SHP77 treated with DMSO at 0.1 percent for 48 hours (cell line): ENCODE data around the gene PASK.

Experiments
- DNase-seq: peaks from one replicate; lab custom pipeline; 2025; lab: John Stamatoyannopoulos, UW

The PASK gene

GRCh38 chr2:241147336-241147735 lies 1.9 kb downstream of the PASK start:
- no peak for DNase-seq

- no peak for DNase-seq
These were observed 3.0 kb downstream of the PASK start for GRCh38 chr2:241146286-241146685.

- DNase-seq = no peak
These were observed 6.7 kb downstream of the PASK start for GRCh38 chr2:241142593-241142992.

- DNase-seq = no peak
These were observed 7.2 kb downstream of the PASK start for GRCh38 chr2:241142063-241142462.

- no peak for DNase-seq
These were observed 8.0 kb downstream of the PASK start for GRCh38 chr2:241141214-241141770.

- no peak for DNase-seq
These were observed 8.8 kb downstream of the PASK start for GRCh38 chr2:241140445-241140840.

- DNase-seq = no peak
These were observed 9.5 kb downstream of the PASK start for GRCh38 chr2:241139531-241140444.

- DNase-seq = no peak
These were observed 10.8 kb downstream of the PASK start for GRCh38 chr2:241138471-241138870.

- DNase-seq = no peak
These were observed 11.7 kb downstream of the PASK start for GRCh38 chr2:241137276-241138190.

GRCh38 chr2:241136661-241137260 lies 12.5 kb downstream of the PASK start:
- no peak for DNase-seq

GRCh38 chr2:241136191-241136590 lies 13.1 kb downstream of the PASK start:
- no peak for DNase-seq

GRCh38 chr2:241135737-241136136 lies 13.5 kb downstream of the PASK start:
- DNase-seq = no peak

- no peak for DNase-seq
These were observed 14.6 kb downstream of the PASK start for GRCh38 chr2:241134711-241135110.

- no peak for DNase-seq
These were observed 15.8 kb downstream of the PASK start for GRCh38 chr2:241133436-241133820.

GRCh38 chr2:241132538-241133435 lies 16.5 kb downstream of the PASK start:
- DNase-seq = no peak

GRCh38 chr2:241131531-241131930 lies 17.7 kb downstream of the PASK start:
- DNase-seq = no peak

- DNase-seq = no peak
These were observed 19.0 kb downstream of the PASK start for GRCh38 chr2:241130316-241130715.

- DNase-seq = no peak
These were observed 20.0 kb downstream of the PASK start for GRCh38 chr2:241129086-241129871.

- no peak for DNase-seq
These were observed 21.0 kb downstream of the PASK start for GRCh38 chr2:241128266-241128665.

- no peak for DNase-seq
These were observed 22.5 kb downstream of the PASK start for GRCh38 chr2:241126771-241127202.
